ENCODE data around the gene SH3RF3. TPM values are rescaled to one million over a fixed set of nuclear protein-coding genes. Genes with fewer than 3 reads are reported as not detected.

SH3RF3 gene
- total RNA-seq, 2 donors from 2014 or later, result 1.3 to 5.6 TPM

DNA sequence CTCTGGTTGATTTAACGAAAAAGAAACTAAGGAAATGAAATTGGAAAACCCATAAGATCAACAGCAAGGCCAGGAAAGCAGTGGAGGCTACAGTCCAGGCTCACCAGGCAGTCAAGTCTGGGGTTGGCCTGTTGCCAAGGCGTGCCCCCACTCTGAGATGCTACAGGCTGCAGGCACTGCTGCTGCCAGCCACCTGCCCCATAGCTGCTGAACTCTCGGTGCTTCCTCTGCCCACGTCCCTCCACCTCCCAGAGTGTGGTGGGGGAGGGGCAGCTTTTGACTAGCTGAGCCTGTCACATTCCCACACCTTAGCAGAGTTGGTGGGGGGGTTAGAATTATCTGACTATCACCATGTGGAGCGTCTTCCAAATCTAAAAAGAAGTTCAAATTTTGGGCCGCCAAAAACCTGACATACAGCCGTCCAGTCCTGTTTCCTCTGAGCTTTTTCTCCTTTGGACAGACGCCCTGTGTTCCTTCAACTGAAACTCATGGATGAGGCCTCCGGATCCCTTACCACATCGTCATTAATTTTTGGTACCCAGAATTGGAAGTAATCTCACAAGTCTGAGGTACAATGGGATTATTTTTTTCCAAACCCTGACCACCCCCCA, 3.9 kb upstream of the SH3RF3 start:
- ATAC-seq, result no peak
- no peaks in the 10 kb centered on the region for H3K36me3 ChIP-seq (replicated peaks in 1 of 2; ENCODE audit: insufficient read depth in 1 of 2, low read depth in 2 of 2)
- H3K4me3 ChIP-seq, result no peak overlapping the region
- TF ChIP-seq CTCF (IDR thresholded peaks at IDR 0.05) (no peak), POLR2A (IDR thresholded peaks at IDR 0.05) (no peak)
- no peak overlapping the region for H3K27ac ChIP-seq
- intact Hi-C loops (cut with DNase I), result loop anchor here (5.0 kb wide), 1 partner anchor 387 kb away; no protein-coding TSS in a partner anchor
- H3K27me3 ChIP-seq, result no peaks in the 10 kb centered on the region
- 44 to 47% methylated on average over 9 to 10 of the region's 10 CpGs for WGBS, 2 donors
- H3K9me3 ChIP-seq, result no peaks in the 10 kb centered on the region
- H3K4me1 ChIP-seq, result peaks cover 22% of the 10 kb centered on the region
- DNase-seq, result no peak

- TF ChIP-seq CTCF (IDR thresholded peaks at IDR 0.05) (no peak), POLR2A (IDR thresholded peaks at IDR 0.05) (no peak)
- ATAC-seq (no peak), DNase-seq (no peak)
- WGBS, 2 donors, result 59 to 64% methylated on average over 12 of the region's 12 CpGs
- H3K4me1 ChIP-seq, result peaks cover 22% of the 10 kb centered on the region
- no peak overlapping the region for H3K27ac ChIP-seq
- no peaks in the 10 kb centered on the region for H3K9me3 ChIP-seq
- no peaks in the 10 kb centered on the region for H3K27me3 ChIP-seq
- H3K4me3 ChIP-seq, result no peak overlapping the region
- H3K36me3 ChIP-seq (replicated peaks in 1 of 2; ENCODE audit: insufficient read depth in 1 of 2, low read depth in 2 of 2), result no peaks in the 10 kb centered on the region
- intact Hi-C loops (cut with DNase I), result loop anchor here (5.0 kb wide), 1 partner anchor 386 kb away; no protein-coding TSS in a partner anchor
Observed at GRCh38 chr2:109125593-109126500, 3.2 kb upstream of the SH3RF3 start.

DNA sequence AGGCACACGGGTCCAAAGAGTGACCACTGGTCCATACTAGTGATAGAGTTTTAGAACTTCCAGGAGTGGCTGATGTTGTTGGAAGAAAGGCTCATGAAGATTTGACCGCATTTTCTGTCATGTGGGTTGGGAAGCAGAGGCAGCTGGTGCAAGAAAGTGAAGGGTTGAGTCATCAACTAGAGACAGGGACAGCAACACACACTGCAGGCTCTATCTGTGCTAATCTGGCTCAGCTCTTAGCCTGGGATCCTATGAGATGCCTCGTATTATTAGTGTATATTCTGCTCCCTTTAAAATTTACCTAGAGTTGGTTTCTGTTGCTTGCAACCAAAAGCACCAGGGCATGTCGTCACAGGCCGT, 2.5 kb upstream of the SH3RF3 start:
- ATAC-seq (no peak), DNase-seq (no peak)
- Histone ChIP-seq H3K27me3 (no peaks in the 10 kb centered on the region), H3K36me3 (replicated peaks in 1 of 2; ENCODE audit: insufficient read depth in 1 of 2, low read depth in 2 of 2) (no peaks in the 10 kb centered on the region), H3K4me1 (peaks cover 22% of the 10 kb centered on the region), H3K4me3 (no peak overlapping the region), H3K27ac (no peak overlapping the region), H3K9me3 (no peaks in the 10 kb centered on the region)
- 60 to 72% methylated on average over 5 of the region's 5 CpGs for WGBS, 2 donors
- intact Hi-C loops (cut with DNase I), result loop anchor here (5.0 kb wide), 1 partner anchor 386 kb away; no protein-coding TSS in a partner anchor
- no peak for TF ChIP-seq CTCF (IDR thresholded peaks at IDR 0.05)
- TF ChIP-seq POLR2A (IDR thresholded peaks at IDR 0.05), result no peak

DNA sequence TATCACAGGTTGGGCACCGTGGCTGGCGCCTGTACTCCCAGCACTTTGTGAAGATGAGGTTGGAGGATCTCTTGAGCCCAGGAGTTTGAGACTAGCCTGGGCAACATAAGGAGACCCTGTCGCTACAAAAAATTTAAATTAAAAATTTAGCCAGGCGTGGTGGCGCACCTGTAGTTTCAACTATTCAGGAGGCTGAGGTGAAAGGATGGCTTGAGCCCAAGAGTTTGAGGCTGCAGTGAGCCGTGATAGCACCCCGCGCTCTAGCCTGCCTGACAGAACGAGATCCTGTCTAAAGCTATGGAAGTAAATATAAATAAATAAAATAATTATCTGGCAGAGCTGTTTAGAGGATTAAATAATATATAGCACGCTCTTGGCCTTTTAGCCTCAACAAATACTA, 1.4 kb upstream of the SH3RF3 start:
- no peak for DNase-seq
- no peaks in the 10 kb centered on the region for H3K27me3 ChIP-seq
- H3K27ac ChIP-seq, result no peak overlapping the region
- no peak overlapping the region for H3K4me3 ChIP-seq
- ATAC-seq, result no peak
- WGBS, 2 donors, result 63 to 70% methylated on average over 10 of the region's 10 CpGs
- TF ChIP-seq POLR2A (IDR thresholded peaks at IDR 0.05) (no peak), CTCF (IDR thresholded peaks at IDR 0.05) (no peak)
- intact Hi-C loops (cut with DNase I), result loop anchor here (5.0 kb wide), 1 partner anchor 385 kb away; no protein-coding TSS in a partner anchor
- no peaks in the 10 kb centered on the region for H3K9me3 ChIP-seq
- peaks cover 22% of the 10 kb centered on the region for H3K4me1 ChIP-seq
- no peaks in the 10 kb centered on the region for H3K36me3 ChIP-seq (replicated peaks in 1 of 2; ENCODE audit: insufficient read depth in 1 of 2, low read depth in 2 of 2)
